KMS-11 (cell line): Measurements from ENCODE around the gene NKX1-1.

Experiments
- H2AFZ ChIP-seq: fragments of 200-600 bp; sonication (generic); 2 replicates; pipeline ENCODE4 v1.6.1; 2016; ENCODE audit warnings: antibody characterized with exemption, mixed run types, low read depth
- H3K27ac ChIP-seq: fragments of 200-600 bp; sonication (generic); 2 replicates; pipeline ENCODE4 v1.6.1; 2016; ENCODE audit warnings: mild to moderate bottlenecking, mixed run types
- H3K27me3 ChIP-seq: fragments of 200-600 bp; sonication (generic); 2 replicates; pipeline ENCODE4 v1.6.1; 2017; ENCODE audit warnings: mild to moderate bottlenecking, low read depth, mixed run types, moderate library complexity; ENCODE audit not compliant: insufficient read depth
- H3K36me3 ChIP-seq: fragments of 200-600 bp; sonication (generic); 2 replicates; pipeline ENCODE4 v1.6.1; 2017; ENCODE audit warnings: mild to moderate bottlenecking, mixed run types; ENCODE audit not compliant: insufficient read depth
- H3K4me1 ChIP-seq: fragments of 200-600 bp; sonication (generic); 2 replicates; pipeline ENCODE4 v1.6.1; 2016; ENCODE audit warnings: mild to moderate bottlenecking, low read depth, mixed run types; ENCODE audit not compliant: poor library complexity, severe bottlenecking
- H3K4me2 ChIP-seq: fragments of 200-600 bp; sonication (generic); 2 replicates; pipeline ENCODE4 v1.7.0; 2016; ENCODE audit warnings: mild to moderate bottlenecking, mixed run types
- H3K4me3 ChIP-seq: fragments of 200-600 bp; sonication (generic); IDR thresholded peaks from 2 replicates; pipeline ENCODE4 v1.6.1; 2017; ENCODE audit warnings: low read depth, low read length, mixed read lengths; ENCODE audit not compliant: insufficient read depth
- H3K79me2 ChIP-seq: fragments of 200-600 bp; sonication (generic); 2 replicates; pipeline ENCODE4 v1.6.1; 2016; ENCODE audit warnings: low read depth, mixed run types; ENCODE audit not compliant: insufficient read depth
- H3K9ac ChIP-seq: fragments of 200-600 bp; sonication (generic); 2 replicates; pipeline ENCODE4 v1.6.1; 2016; ENCODE audit warnings: mild to moderate bottlenecking, mixed run types
- H4K20me1 ChIP-seq: fragments of 200-600 bp; sonication (generic); 2 replicates; pipeline ENCODE4 v1.6.1; 2016; ENCODE audit warnings: mild to moderate bottlenecking, mixed run types; ENCODE audit not compliant: insufficient read depth
- TF ChIP-seq, protein P1 (sequence below): fragments of 200-600 bp; sonication (generic); conservative IDR thresholded peaks from 2 replicates; pipeline ENCODE4 v1.6.1; 2017; ENCODE audit warnings: low read depth, mild to moderate bottlenecking, antibody characterized with exemption, low read length, moderate library complexity, mixed read lengths

NKX1-1 gene

GRCh38 chr4:1406394-1406980 lies at the start of gene NKX1-1:
NKX1-1 (minus strand) TSS chr4:1406442; CDS start chr4:1406442, 0 bp downstream.
- no peaks in the 10 kb centered on the region for H3K27me3 ChIP-seq
- H3K9ac ChIP-seq, result no peak within 1 kb of the TSS
- H3K4me3 ChIP-seq, result no peak within 1 kb of the TSS

GRCh38 chr4:1453731-1454130 lies 47.5 kb upstream of the NKX1-1 start:
- Histone ChIP-seq H3K27me3 (no peaks in the 10 kb centered on the region; the same call in 1 of the 2 replicates), H2AFZ (no peak overlapping the region), H3K9ac (no peak overlapping the region), H3K79me2 (no peaks in the 10 kb centered on the region), H3K27ac (no peak overlapping the region), H3K36me3 (no peaks in the 10 kb centered on the region), H4K20me1 (no peaks in the 10 kb centered on the region), H3K4me3 (no peak overlapping the region), H3K4me2 (no peak overlapping the region), H3K4me1 (no peaks in the 10 kb centered on the region)
- TF ChIP-seq, protein P1, sequence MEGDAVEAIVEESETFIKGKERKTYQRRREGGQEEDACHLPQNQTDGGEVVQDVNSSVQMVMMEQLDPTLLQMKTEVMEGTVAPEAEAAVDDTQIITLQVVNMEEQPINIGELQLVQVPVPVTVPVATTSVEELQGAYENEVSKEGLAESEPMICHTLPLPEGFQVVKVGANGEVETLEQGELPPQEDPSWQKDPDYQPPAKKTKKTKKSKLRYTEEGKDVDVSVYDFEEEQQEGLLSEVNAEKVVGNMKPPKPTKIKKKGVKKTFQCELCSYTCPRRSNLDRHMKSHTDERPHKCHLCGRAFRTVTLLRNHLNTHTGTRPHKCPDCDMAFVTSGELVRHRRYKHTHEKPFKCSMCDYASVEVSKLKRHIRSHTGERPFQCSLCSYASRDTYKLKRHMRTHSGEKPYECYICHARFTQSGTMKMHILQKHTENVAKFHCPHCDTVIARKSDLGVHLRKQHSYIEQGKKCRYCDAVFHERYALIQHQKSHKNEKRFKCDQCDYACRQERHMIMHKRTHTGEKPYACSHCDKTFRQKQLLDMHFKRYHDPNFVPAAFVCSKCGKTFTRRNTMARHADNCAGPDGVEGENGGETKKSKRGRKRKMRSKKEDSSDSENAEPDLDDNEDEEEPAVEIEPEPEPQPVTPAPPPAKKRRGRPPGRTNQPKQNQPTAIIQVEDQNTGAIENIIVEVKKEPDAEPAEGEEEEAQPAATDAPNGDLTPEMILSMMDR, result no peak

More at GRCh38 chr4:1406394-1406980, at the start of gene NKX1-1:
- Histone ChIP-seq H3K27ac (no peak within 1 kb of the TSS), H3K36me3 (no peaks in the 10 kb centered on the region), H3K79me2 (no peaks in the 10 kb centered on the region), H3K4me1 (no peaks in the 10 kb centered on the region), H2AFZ (no peak within 1 kb of the TSS), H3K4me2 (no peak within 1 kb of the TSS), H4K20me1 (no peaks in the 10 kb centered on the region)
- TF ChIP-seq, protein P1, result no peak

- Histone ChIP-seq H2AFZ (no peak overlapping the region), H3K4me1 (no peaks in the 10 kb centered on the region), H3K4me3 (no peak overlapping the region), H4K20me1 (no peaks in the 10 kb centered on the region), H3K4me2 (no peak overlapping the region), H3K9ac (no peak overlapping the region), H3K27me3 (no peaks in the 10 kb centered on the region), H3K27ac (no peak overlapping the region), H3K36me3 (no peaks in the 10 kb centered on the region), H3K79me2 (no peaks in the 10 kb centered on the region)
- TF ChIP-seq, protein P1, result no peak
These were observed 46.3 kb upstream of the NKX1-1 start for GRCh38 chr4:1452431-1453051.

GRCh38 chr4:1451752-1452122 lies 45.5 kb upstream of the NKX1-1 start:
- Histone ChIP-seq H3K27ac (no peak overlapping the region), H3K9ac (no peak overlapping the region), H3K79me2 (no peaks in the 10 kb centered on the region), H3K4me1 (no peaks in the 10 kb centered on the region), H2AFZ (no peak overlapping the region), H3K36me3 (no peaks in the 10 kb centered on the region), H3K4me2 (no peak overlapping the region), H3K4me3 (no peak overlapping the region), H3K27me3 (no peaks in the 10 kb centered on the region), H4K20me1 (no peaks in the 10 kb centered on the region)
- TF ChIP-seq, protein P1, result no peak
